ENCODE data around the gene FDCSP. TPM values are rescaled to one million over a fixed set of nuclear protein-coding genes. Genes with fewer than 3 reads are reported as not detected.

Gene FDCSP
- total RNA-seq, result not detected in 2 replicates

DNA sequence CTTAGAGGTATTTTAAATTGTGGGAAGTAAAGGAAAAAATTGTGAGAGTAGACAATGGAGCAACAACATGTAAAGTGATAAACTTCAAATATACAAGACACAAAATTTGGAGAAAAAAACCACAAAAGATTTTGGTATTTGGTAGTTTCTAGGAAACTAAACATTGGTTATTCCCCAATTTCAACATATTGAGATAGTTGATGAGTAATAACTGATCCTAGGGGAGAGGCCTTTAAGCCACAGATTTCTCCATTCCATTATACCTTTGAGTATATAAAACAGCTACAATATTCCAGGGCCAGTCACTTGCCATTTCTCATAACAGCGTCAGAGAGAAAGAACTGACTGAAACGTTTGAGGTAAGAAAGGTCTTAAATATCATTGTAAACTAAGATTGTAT, at the start of gene FDCSP:
Gene FDCSP, plus strand, starts transcription at position 301 of the 400 bp plus-strand sequence. CDS start 5,071 bp downstream, outside the sequence.

DNA sequence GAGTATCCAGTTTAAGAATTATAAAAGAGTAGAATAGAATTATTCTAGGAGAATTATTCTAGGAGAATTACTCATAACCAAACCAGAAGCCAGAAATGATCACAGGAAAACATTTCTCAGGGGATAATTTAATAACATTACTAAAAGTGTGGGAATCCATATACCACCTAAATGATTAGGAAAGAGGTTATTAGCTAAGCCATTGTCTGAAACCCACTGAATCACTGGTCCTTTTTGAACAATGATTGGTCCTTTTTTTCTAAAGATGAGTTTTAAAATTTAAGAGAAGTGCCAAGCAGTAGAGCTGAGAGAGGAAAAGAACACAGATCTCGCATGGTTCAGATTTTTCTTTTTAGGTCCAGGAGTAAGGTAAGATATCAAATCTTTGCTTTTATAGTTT, 30.5 kb upstream of the FDCSP start, which contains the start of gene ODAM:
Gene ODAM, plus strand, starts transcription at position 301 of the 400 bp plus-strand sequence. CDS start 819 bp downstream, outside the sequence.

DNA sequence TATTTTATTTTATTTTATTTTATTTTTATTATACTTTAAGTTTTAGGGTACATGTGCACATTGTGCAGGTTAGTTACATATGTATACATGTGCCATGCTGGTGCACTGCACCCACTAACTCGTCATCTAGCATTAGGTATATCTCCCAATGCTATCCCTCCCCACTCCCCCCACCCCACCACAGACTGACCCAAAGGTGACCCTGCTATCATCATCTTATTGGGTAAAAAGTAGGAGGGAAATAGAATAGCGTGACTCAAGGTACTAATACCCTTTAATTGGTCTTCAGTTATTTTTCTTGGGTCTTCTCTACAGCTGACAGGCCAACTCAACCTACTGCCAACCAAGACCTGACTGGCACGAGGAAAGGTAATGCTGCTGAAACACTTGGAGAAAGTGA, 16.4 kb downstream of the FDCSP start, which contains the start of gene CSN3:
Gene CSN3, plus strand, starts transcription at position 301 of the 400 bp plus-strand sequence. CDS start 2,223 bp downstream, outside the sequence.

Other genes with a start within 250 kb of the FDCSP start
- not detected in 2 replicates for gene STATH, start 230.2 kb upstream of the FDCSP start, total RNA-seq
- gene HTN3, start 197.7 kb upstream of the FDCSP start, total RNA-seq, result not detected in 2 replicates
- gene HTN1, start 175.7 kb upstream of the FDCSP start, total RNA-seq, result not detected in 2 replicates
- gene PRR27, start 71.9 kb upstream of the FDCSP start, total RNA-seq, result not detected in 2 replicates
- gene ODAM, start 30.4 kb upstream of the FDCSP start, total RNA-seq, result 1.2 and 2.0 TPM in 2 replicates
- not detected in 2 replicates for gene CSN3, start 16.5 kb downstream of the FDCSP start, total RNA-seq
- gene CABS1, start 108.9 kb downstream of the FDCSP start, total RNA-seq, result not detected in 2 replicates
- not detected in 2 replicates for gene SMR3A, start 134.6 kb downstream of the FDCSP start, total RNA-seq
- not detected in 2 replicates for gene SMR3B, start 157.0 kb downstream of the FDCSP start, total RNA-seq
- not detected in 2 replicates for gene OPRPN, start 171.8 kb downstream of the FDCSP start, total RNA-seq
- not detected in 2 replicates for gene MUC7, start 246.1 kb downstream of the FDCSP start, total RNA-seq

All from placental epithelial cell (primary cell).